Ectodermal cell (in vitro differentiated cells): ENCODE results near the gene HIRIP3.

Experiments
- H3K27ac ChIP-seq: 2 replicates; pipeline ENCODE4 v1.7.0; 2013; ENCODE audit warnings: mild to moderate bottlenecking, low read depth, low read length; ENCODE audit not compliant: insufficient read depth, poor library complexity, severe bottlenecking
- H3K27me3 ChIP-seq: 2 replicates; pipeline ENCODE4 v1.7.0; 2013; ENCODE audit warnings: mild to moderate bottlenecking, low read length; ENCODE audit not compliant: insufficient read depth, control insufficient read depth, poor library complexity, severe bottlenecking
- H3K36me3 ChIP-seq: one replicate; pipeline ENCODE4 v1.7.0; 2013; ENCODE audit warnings: low read length; ENCODE audit not compliant: control insufficient read depth, insufficient read depth
- H3K4me1 ChIP-seq: one replicate; pipeline ENCODE4 v1.7.0; 2013; ENCODE audit warnings: low read length; ENCODE audit not compliant: control insufficient read depth, insufficient read depth
- H3K4me3 ChIP-seq: 2 replicates; pipeline ENCODE4 v1.7.0; 2013; ENCODE audit warnings: low read depth, low read length, control low read depth; ENCODE audit not compliant: insufficient read depth
- H3K9me3 ChIP-seq: 2 replicates; pipeline ENCODE4 v1.7.0; 2013; ENCODE audit warnings: mild to moderate bottlenecking, low read length, moderate library complexity; ENCODE audit not compliant: control insufficient read depth
- WGBS, 2 experiments: methylation state at CpG; one replicate each; pipeline ENCODE4 v1.1.7; 2013; ENCODE audit warnings: missing lambda C conversion rate in 2 of 2; 5-methylcytosine and 5-hydroxymethylcytosine counted together

HIRIP3 gene

DNA sequence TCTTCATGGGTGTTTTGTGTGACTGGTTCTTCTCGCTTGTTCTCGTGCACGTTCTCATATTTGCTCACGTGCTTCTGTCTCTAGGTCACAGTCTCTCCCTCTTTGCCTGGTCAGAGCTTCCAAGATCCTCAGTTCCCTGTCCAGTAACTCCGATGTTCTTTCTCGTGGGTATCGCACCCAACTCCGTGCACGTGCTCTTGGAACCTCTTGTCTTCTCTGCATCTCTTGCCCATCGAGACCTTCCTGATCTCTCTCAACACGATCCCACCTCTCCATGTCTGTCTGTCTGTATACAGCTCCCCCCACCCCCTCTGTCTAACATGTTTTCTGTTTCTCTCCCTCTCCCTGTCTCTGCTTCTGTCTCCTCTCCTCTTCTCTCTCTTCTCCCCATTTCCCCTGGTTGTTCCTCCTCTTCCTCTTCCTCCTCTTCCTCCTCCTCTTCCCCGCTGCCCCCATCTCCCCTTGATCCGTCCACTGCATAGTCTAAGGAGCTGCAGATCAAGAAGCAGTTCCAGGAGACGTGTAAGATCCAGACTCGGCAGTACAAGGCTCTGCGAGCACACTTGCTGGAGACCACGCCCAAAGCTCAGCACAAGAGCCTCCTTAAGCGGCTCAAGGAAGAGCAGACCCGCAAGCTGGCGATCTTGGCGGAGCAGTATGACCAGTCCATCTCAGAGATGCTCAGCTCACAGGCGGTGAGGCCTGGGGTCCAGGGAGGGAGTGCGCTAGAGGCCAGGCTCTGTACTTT lies 6.1 kb downstream of the HIRIP3 start:
- Histone ChIP-seq H3K27me3 (no peaks in the 10 kb centered on the region), H3K36me3 (peaks cover 53% of the 10 kb centered on the region), H3K4me3 (no peak overlapping the region), H3K27ac (no peak overlapping the region), H3K9me3 (no peaks in the 10 kb centered on the region), H3K4me1 (peaks cover 3% of the 10 kb centered on the region)
- WGBS, 2 experiments: 95% methylated on average over 23 of the region's 23 CpGs

DNA sequence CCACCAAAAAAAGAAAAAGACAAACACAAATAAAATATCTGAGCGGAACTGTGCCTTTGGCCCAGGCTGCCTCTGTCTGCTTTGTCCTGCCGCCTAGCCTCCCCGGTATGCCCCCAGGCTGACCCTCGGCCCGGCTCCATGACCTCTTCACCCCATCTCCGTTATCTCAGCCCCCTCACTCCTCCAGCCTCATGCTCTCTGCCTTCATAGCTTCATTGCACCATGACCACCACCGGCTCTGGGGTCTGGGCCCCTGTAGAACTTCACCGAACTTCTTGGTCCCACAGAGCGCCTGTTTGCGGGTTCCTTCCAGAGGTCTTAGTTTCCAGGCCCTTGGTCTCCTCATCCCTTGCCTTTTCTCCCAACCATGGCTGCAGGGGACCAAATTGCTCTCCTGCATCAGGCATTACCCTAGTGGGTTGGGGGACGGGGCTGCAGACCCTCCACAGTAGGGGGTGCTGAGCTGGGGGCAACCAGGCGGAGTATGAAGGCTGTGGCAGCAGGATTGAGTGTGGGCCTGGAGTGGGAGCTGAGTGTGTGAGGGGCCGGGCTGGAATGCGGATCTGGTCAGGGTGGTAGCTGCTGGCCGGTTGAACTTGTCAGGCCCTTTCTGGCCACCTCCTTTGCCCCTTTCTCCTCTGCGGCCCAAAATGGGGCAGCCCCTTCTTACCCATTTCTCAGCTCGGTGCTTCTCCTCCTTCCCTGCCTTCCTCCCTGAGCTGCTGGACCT lies 6.9 kb downstream of the HIRIP3 start:
- Histone ChIP-seq H3K4me1 (no peaks in the 10 kb centered on the region), H3K27me3 (no peaks in the 10 kb centered on the region), H3K36me3 (peaks cover 61% of the 10 kb centered on the region), H3K4me3 (no peak overlapping the region), H3K27ac (no peak overlapping the region), H3K9me3 (no peaks in the 10 kb centered on the region)
- 93 to 95% methylated on average over 17 of the region's 17 CpGs for WGBS, 2 experiments

DNA sequence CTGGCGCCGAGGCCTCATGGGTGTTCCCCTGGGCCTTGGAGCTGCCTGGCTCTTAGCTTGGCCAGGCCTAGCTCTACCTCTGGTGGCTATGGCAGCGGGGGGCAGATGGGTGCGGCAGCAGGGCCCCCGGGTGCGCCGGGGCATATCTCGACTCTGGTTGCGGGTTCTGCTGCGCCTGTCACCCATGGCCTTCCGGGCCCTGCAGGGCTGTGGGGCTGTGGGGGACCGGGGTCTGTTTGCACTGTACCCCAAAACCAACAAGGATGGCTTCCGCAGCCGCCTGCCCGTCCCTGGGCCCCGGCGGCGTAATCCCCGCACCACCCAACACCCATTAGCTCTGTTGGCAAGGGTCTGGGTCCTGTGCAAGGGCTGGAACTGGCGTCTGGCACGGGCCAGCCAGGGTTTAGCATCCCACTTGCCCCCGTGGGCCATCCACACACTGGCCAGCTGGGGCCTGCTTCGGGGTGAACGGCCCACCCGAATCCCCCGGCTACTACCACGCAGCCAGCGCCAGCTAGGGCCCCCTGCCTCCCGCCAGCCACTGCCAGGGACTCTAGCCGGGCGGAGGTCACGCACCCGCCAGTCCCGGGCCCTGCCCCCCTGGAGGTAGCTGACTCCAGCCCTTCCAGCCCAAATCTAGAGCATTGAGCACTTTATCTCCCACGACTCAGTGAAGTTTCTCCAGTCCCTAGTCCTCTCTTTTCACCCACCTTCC lies 7.9 kb downstream of the HIRIP3 start:
- no peaks in the 10 kb centered on the region for H3K4me1 ChIP-seq
- H3K27me3 ChIP-seq: no peaks in the 10 kb centered on the region
- H3K36me3 ChIP-seq: peaks cover 64% of the 10 kb centered on the region
- WGBS, 2 experiments: 94 to 95% methylated on average over 35 of the region's 35 CpGs
- no peaks in the 10 kb centered on the region for H3K9me3 ChIP-seq
- H3K4me3 ChIP-seq: no peak overlapping the region
- H3K27ac ChIP-seq: no peak overlapping the region

DNA sequence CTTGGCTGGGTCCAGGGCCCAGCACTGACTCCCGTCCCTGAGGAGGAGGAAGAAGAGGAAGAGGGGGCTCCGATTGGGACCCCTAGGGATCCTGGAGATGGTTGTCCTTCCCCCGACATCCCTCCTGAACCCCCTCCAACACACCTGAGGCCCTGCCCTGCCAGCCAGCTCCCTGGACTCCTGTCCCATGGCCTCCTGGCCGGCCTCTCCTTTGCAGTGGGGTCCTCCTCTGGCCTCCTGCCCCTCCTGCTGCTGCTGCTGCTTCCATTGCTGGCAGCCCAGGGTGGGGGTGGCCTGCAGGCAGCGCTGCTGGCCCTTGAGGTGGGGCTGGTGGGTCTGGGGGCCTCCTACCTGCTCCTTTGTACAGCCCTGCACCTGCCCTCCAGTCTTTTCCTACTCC lies 8.5 kb downstream of the HIRIP3 start:
- H3K9me3 ChIP-seq: no peaks in the 10 kb centered on the region
- no peaks in the 10 kb centered on the region for H3K4me1 ChIP-seq
- H3K36me3 ChIP-seq: peaks cover 69% of the 10 kb centered on the region
- H3K27me3 ChIP-seq: no peaks in the 10 kb centered on the region
- WGBS, 2 experiments: 96% methylated on average over 5 of the region's 5 CpGs
- H3K27ac ChIP-seq: no peak overlapping the region
- H3K4me3 ChIP-seq: no peak overlapping the region

DNA sequence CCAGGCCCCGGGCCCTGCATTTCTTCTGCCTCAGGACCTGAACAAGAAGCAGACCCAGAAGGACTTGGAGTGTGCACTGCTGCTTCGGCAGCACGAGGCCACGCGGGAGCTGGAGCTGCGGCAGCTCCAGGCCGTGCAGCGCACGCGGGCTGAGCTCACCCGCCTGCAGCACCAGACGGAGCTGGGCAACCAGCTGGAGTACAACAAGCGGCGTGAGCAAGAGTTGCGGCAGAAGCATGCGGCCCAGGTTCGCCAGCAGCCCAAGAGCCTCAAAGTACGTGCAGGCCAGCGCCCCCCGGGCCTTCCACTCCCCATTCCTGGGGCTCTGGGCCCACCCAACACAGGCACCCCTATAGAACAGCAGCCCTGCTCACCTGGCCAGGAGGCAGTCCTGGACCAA lies 9.2 kb downstream of the HIRIP3 start:
- peaks cover 72% of the 10 kb centered on the region for H3K36me3 ChIP-seq
- WGBS, 2 experiments: 97% methylated on average over 20 of the region's 20 CpGs

DNA sequence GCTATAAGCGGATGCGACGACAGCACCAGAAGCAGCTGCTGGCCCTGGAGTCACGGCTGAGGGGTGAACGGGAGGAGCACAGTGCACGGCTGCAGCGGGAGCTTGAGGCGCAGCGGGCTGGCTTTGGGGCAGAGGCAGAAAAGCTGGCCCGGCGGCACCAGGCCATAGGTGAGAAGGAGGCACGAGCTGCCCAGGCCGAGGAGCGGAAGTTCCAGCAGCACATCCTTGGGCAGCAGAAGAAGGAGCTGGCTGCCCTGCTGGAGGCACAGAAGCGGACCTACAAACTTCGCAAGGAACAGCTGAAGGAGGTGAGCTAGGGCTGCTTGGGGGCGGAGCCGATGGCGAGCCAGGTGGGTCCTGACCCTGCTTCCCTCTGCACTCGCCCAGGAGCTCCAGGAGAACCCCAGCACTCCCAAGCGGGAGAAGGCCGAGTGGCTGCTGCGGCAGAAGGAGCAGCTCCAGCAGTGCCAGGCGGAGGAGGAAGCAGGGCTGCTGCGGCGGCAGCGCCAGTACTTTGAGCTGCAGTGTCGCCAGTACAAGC lies 10.1 kb downstream of the HIRIP3 start:
- Histone ChIP-seq H3K36me3 (peaks cover 77% of the 10 kb centered on the region), H3K27me3 (no peaks in the 10 kb centered on the region), H3K4me3 (no peak overlapping the region), H3K4me1 (no peaks in the 10 kb centered on the region), H3K27ac (no peak overlapping the region), H3K9me3 (no peaks in the 10 kb centered on the region)
- 96% methylated on average over 28 of the region's 28 CpGs for WGBS, 2 experiments

More for the DNA sequence above, 9.2 kb downstream of the HIRIP3 start:
- no peak overlapping the region for H3K4me3 ChIP-seq
- no peaks in the 10 kb centered on the region for H3K9me3 ChIP-seq
- no peaks in the 10 kb centered on the region for H3K27me3 ChIP-seq
- H3K27ac ChIP-seq: no peak overlapping the region
- H3K4me1 ChIP-seq: no peaks in the 10 kb centered on the region

DNA sequence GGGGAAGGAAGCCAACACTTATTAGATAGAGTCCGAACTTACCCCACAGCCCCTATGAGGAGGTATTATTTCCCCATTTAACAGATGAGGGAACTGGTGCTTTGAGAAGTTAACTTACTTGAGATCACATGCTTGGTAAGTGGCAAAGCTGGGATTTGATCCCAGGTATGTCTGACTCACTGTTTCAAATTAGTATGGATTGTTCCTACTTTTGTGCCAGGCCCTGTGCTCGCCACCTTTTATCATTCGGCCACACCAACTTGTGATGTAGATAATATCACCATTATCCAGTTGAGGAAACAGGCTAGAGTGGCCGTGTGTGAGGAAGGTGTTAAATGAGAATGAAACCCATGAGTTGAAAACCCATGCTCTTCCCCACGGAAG lies 10.7 kb downstream of the HIRIP3 start:
- no peak overlapping the region for H3K27ac ChIP-seq
- H3K4me1 ChIP-seq: no peaks in the 10 kb centered on the region
- 93 to 97% methylated on average over 5 of the region's 5 CpGs for WGBS, 2 experiments
- no peaks in the 10 kb centered on the region for H3K9me3 ChIP-seq
- H3K27me3 ChIP-seq: no peaks in the 10 kb centered on the region
- no peak overlapping the region for H3K4me3 ChIP-seq
- H3K36me3 ChIP-seq: peaks cover 78% of the 10 kb centered on the region

DNA sequence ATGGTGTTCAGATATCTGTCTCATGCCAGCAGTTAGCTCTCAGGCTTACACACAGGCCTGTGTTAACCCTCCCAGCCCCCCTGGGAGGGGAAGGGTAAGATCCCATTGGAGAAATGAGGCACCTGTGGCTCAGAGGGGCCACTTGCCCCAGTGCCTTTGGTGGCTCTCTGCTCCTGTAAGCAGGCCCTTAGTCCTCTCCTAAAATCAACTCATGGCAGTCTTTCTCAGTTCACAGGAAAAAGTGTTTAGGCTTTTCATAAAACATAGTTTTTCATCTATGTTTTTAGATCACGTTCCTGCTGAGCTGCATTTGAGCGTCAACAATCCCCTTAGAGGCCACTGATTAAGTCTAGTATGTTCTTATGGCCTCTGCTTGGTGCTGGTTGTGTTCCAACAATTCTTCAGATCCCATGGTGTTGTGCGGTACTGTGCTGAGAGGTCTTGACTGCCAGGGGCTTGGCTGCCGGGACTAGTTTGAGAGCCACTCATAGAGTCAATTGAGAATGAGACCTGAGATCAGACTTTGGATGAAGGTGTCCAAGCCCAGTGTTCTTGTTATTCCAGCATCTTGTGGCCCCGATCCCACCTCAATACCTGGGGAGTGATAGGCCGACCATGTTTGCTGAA lies 11.2 kb downstream of the HIRIP3 start:
- no peak overlapping the region for H3K27ac ChIP-seq
- no peaks in the 10 kb centered on the region for H3K27me3 ChIP-seq
- H3K4me1 ChIP-seq: no peaks in the 10 kb centered on the region
- peaks cover 78% of the 10 kb centered on the region for H3K36me3 ChIP-seq
- 96% methylated on average over 6 of the region's 6 CpGs for WGBS, 2 experiments
- no peaks in the 10 kb centered on the region for H3K9me3 ChIP-seq
- no peak overlapping the region for H3K4me3 ChIP-seq

DNA sequence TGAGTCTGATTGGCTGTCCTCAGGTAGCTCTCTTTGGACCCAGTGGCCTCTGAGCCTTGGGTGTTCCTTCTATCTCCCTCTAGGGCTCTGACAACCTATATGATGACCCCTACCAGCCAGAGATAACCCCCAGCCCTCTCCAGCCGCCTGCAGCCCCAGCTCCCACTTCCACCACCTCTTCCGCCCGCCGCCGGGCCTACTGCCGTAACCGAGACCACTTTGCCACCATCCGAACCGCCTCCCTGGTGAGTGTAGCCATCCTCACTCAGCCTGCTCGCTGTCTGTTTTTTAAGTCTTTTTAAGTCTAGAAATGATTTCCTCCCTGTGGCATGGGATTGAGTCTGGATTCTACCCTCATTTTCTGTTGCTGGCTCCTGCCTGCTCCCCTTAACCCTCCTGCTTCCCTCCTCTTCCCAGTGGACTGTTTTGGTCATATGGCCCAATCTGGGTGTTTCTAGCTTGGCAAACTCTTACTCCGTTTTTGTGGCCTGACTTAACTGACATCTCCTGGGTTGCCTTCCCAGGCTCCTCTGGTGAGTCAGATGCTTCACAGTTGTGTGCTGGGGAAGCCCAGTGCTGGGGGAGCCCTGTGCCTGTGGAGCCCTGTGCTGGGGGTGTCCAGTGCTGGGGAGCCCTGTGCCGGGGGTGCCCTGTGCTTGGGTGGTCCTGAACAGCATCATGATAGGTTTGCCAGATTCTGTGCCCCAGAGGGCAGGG lies 11.8 kb downstream of the HIRIP3 start:
- no peaks in the 10 kb centered on the region for H3K9me3 ChIP-seq
- no peaks in the 10 kb centered on the region for H3K27me3 ChIP-seq
- H3K4me1 ChIP-seq: no peaks in the 10 kb centered on the region
- 95 to 96% methylated on average over 12 of the region's 12 CpGs for WGBS, 2 experiments
- peaks cover 81% of the 10 kb centered on the region for H3K36me3 ChIP-seq
- H3K27ac ChIP-seq: no peak overlapping the region
- no peak overlapping the region for H3K4me3 ChIP-seq
